Measurements from ENCODE around the gene PKDREJ. TPM values are rescaled to one million over a fixed set of nuclear protein-coding genes. Genes with fewer than 3 reads are reported as not detected.

The PKDREJ gene
- total and polyA plus RNA-seq, 2 experiments from 2014 or later = 0.03 to 0.04 TPM

- TF ChIP-seq, protein P1, sequence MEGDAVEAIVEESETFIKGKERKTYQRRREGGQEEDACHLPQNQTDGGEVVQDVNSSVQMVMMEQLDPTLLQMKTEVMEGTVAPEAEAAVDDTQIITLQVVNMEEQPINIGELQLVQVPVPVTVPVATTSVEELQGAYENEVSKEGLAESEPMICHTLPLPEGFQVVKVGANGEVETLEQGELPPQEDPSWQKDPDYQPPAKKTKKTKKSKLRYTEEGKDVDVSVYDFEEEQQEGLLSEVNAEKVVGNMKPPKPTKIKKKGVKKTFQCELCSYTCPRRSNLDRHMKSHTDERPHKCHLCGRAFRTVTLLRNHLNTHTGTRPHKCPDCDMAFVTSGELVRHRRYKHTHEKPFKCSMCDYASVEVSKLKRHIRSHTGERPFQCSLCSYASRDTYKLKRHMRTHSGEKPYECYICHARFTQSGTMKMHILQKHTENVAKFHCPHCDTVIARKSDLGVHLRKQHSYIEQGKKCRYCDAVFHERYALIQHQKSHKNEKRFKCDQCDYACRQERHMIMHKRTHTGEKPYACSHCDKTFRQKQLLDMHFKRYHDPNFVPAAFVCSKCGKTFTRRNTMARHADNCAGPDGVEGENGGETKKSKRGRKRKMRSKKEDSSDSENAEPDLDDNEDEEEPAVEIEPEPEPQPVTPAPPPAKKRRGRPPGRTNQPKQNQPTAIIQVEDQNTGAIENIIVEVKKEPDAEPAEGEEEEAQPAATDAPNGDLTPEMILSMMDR (IDR thresholded peaks at IDR 0.05; ENCODE audit: low read depth, low read length) = no peak
- Histone ChIP-seq H3K27ac (no peak overlapping the region), H3K9me3 (ENCODE audit: low read depth) (no peaks in the 10 kb centered on the region), H3K4me1 (ENCODE audit: low read depth) (peaks cover 5% of the 10 kb centered on the region), H3K27me3 (no peaks in the 10 kb centered on the region), H3K36me3 (peaks cover 4% of the 10 kb centered on the region), H3K4me3 (no peak overlapping the region)
- no peak for DNase-seq (ENCODE audit: low read depth in 1 of 2, low spot score in 1 of 2)
Observed at GRCh38 chr22:46241396-46242007, 21.6 kb downstream of the PKDREJ start.

- peaks cover 4% of the 10 kb centered on the region for H3K36me3 ChIP-seq
- TF ChIP-seq, protein P1 (IDR thresholded peaks at IDR 0.05; ENCODE audit: low read depth, low read length) = no peak
- H3K4me3 ChIP-seq = no peak overlapping the region
- H3K9me3 ChIP-seq (ENCODE audit: low read depth) = no peaks in the 10 kb centered on the region
- H3K27ac ChIP-seq = no peak overlapping the region
- H3K27me3 ChIP-seq = no peaks in the 10 kb centered on the region
- H3K4me1 ChIP-seq (ENCODE audit: low read depth) = peaks cover 5% of the 10 kb centered on the region
- DNase-seq (ENCODE audit: low read depth in 1 of 2, low spot score in 1 of 2) = no peak
Observed at GRCh38 chr22:46240907-46241306, 22.2 kb downstream of the PKDREJ start.

DNA sequence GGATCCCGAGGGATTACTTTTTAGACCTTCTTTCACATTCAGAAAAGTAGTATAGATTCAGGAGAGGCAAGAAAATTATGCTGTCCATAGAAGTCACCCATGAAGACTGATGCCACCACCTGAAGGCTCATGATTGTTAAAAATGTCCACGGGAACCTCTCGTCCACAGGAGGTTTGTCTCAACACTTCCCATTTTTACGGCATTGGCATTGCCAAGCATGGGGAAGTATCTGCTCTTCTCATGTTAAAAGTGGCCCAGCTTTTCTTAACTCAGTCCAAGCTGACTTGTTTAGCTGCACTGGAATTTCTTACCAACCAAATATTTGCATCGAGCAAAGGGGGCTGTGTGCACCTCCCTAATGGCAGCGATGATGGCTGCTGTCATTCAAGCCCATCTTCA is 22.6 kb downstream of the PKDREJ start:
- H3K27me3 ChIP-seq = no peaks in the 10 kb centered on the region
- TF ChIP-seq, protein P1 (IDR thresholded peaks at IDR 0.05; ENCODE audit: low read depth, low read length) = no peak
- no peaks in the 10 kb centered on the region for H3K9me3 ChIP-seq (ENCODE audit: low read depth)
- H3K36me3 ChIP-seq = peaks cover 7% of the 10 kb centered on the region
- DNase-seq (ENCODE audit: low read depth in 1 of 2, low spot score in 1 of 2) = no peak
- H3K27ac ChIP-seq = no peak overlapping the region
- peaks cover 5% of the 10 kb centered on the region for H3K4me1 ChIP-seq (ENCODE audit: low read depth)
- H3K4me3 ChIP-seq = no peak overlapping the region

DNA sequence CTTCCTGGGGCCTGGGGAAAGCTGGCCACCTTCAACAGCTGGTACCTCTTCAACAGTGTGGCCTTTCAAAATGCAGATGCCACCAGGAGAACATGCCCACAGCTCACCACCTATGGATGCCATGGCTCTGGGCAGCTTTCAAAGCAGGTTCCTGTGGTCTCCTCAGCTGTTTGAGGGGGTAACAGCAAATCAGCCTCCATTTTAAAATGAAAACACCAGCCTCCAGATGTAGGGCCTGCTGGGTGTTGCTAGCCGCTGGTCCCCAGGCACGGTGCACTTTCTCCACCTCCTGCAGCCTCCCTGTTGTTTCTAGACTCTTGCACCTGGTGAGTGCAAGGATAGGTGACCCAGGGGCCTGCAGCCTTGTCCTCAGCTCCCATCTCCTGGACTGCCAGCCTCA is 23.1 kb downstream of the PKDREJ start:
- Histone ChIP-seq H3K9me3 (ENCODE audit: low read depth) (no peaks in the 10 kb centered on the region), H3K27ac (no peak overlapping the region), H3K4me1 (ENCODE audit: low read depth) (peaks cover 5% of the 10 kb centered on the region), H3K27me3 (no peaks in the 10 kb centered on the region), H3K36me3 (peaks cover 8% of the 10 kb centered on the region), H3K4me3 (no peak overlapping the region)
- TF ChIP-seq, protein P1 (IDR thresholded peaks at IDR 0.05; ENCODE audit: low read depth, low read length) = no peak
- no peak for DNase-seq (ENCODE audit: low read depth in 1 of 2, low spot score in 1 of 2)

- no peak overlapping the region for H3K4me3 ChIP-seq
- H3K9me3 ChIP-seq (ENCODE audit: low read depth) = no peaks in the 10 kb centered on the region
- H3K27me3 ChIP-seq = no peaks in the 10 kb centered on the region
- no peak overlapping the region for H3K27ac ChIP-seq
- peaks cover 8% of the 10 kb centered on the region for H3K36me3 ChIP-seq
- DNase-seq (ENCODE audit: low read depth in 1 of 2, low spot score in 1 of 2) = no peak
- peaks cover 5% of the 10 kb centered on the region for H3K4me1 ChIP-seq (ENCODE audit: low read depth)
- TF ChIP-seq, protein P1 (IDR thresholded peaks at IDR 0.05; ENCODE audit: low read depth, low read length) = no peak
Observed at GRCh38 chr22:46239261-46240048, 23.7 kb downstream of the PKDREJ start.
